Thyroid gland (tissue), 4 donors: ENCODE measurements around the gene LARGE2. TPM values are rescaled to one million over a fixed set of nuclear protein-coding genes. Genes with fewer than 3 reads are reported as not detected.
"Not testable (repeated sequence)": the region's sequence is repeated elsewhere in the genome, so short reads cannot be mapped to it uniquely, and the experiment has no call there.

Source experiments
- DNase-seq, 2 donors: peaks; one replicate each; pipeline ENCODE4 v3.0.0-alpha.2; 2019
- H3K27ac ChIP-seq, 3 donors: fragments of 200-600 bp; sonication (generic); 1 replicate in 2 of 3; 2 replicates in 1 of 3; pipeline ENCODE4 v1.5.1; 2016 to 2019; ENCODE audit warnings: mild to moderate bottlenecking in 1 of 3, moderate library complexity in 1 of 3
- H3K27me3 ChIP-seq: fragments of 200-600 bp; sonication (generic); one replicate; pipeline ENCODE4 v1.5.1; 2019
- H3K36me3 ChIP-seq, 2 donors: fragments of 200-600 bp; sonication (generic); one replicate each; pipeline ENCODE4 v1.5.1; 2016 to 2019
- H3K4me1 ChIP-seq, 2 donors: fragments of 200-600 bp; sonication (generic); one replicate each; pipeline ENCODE4 v1.5.1; 2017 to 2019
- H3K4me3 ChIP-seq, 3 donors: fragments of 200-600 bp; sonication (generic); replicated peaks in 1 of 3; 1 replicate in 2 of 3; 2 replicates in 1 of 3; pipeline ENCODE4 v1.5.1; 2016; ENCODE audit warnings: mild to moderate bottlenecking in 1 of 3
- H3K9me3 ChIP-seq: fragments of 200-600 bp; sonication (generic); one replicate; pipeline ENCODE4 v1.5.1; 2017
- CTCF ChIP-seq, 6 experiments: fragments of 200-600 bp in 3 of 6; fragments of 450-650 bp in 3 of 6; sonication (generic) in 3 of 6; IDR thresholded peaks; one replicate each; pipeline ENCODE4 v1.5.1; 2016 to 2019; ENCODE audit warnings: antibody characterized with exemption in 6 of 6, mild to moderate bottlenecking in 2 of 6, inconsistent platforms in 1 of 6, moderate library complexity in 1 of 6
- POLR2A ChIP-seq, 2 donors: fragments of 450-650 bp; IDR thresholded peaks; one replicate each; pipeline ENCODE4 v1.6.1; 2017; ENCODE audit warnings: antibody characterized with exemption in 2 of 2, mild to moderate bottlenecking in 2 of 2, moderate library complexity in 1 of 2
- WGBS, 2 donors: methylation state at CpG; one replicate each; pipeline ENCODE4 v1.1.5; 2017; 5-methylcytosine and 5-hydroxymethylcytosine counted together
- intact Hi-C: fragments of 100-400 bp; cut with DNase I; formaldehyde crosslinking; loops from one replicate; pipeline ENCODE4 v1.15.1; 2023
- total RNA-seq, 4 donors: library from RNA; depleted of rRNA; stranded (reverse); fragments of >200 nt; gene quantifications; one replicate each; pipeline ENCODE4 v1.2.3, GENCODE V29; 2016

The LARGE2 gene
- total RNA-seq, 4 donors from 2014 or later, result 11.2 to 19.0 (median 14.1) TPM

DNA sequence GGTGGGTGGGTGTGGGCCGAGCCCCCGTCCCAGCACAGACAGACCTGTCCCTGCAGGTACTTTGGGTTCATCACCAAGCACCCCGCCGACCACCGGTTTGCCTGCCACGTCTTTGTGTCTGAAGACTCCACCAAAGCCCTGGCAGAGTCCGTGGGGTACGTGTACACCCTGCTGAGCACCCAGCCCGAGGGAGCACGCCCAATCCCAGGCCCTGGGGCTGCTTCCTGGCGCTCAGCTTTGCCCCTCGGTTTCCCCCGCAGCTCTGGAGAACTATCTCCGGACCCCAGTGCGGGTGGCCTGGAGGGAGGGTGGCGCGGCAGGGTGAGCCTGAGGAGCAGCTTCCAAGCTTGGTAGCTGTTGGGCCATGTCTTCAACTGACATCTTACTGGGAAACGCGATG is 17.4 kb upstream of the LARGE2 start:
- intact Hi-C loops, result no loop called here
- no peak overlapping the region for H3K27ac ChIP-seq
- H3K27me3 ChIP-seq, result no peaks in the 10 kb centered on the region
- TF ChIP-seq POLR2A (IDR thresholded peaks at IDR 0.05) (no peak), CTCF (IDR thresholded peaks at IDR 0.05) (no peak)
- no peak for DNase-seq
- 91 to 98% methylated on average over 11 to 14 of the region's 19 CpGs for WGBS, 2 donors
- peaks cover 6% of the 10 kb centered on the region in 2 donors for H3K36me3 ChIP-seq
- H3K4me3 ChIP-seq, result no peak overlapping the region
- peaks cover 10 to 11% of the 10 kb centered on the region in 2 donors for H3K4me1 ChIP-seq
- H3K9me3 ChIP-seq, result no peaks in the 10 kb centered on the region

GRCh38 chr11:45905576-45905975 is 16.9 kb upstream of the LARGE2 start:
- intact Hi-C loops, H3K36me3 ChIP-seq, H3K9me3 ChIP-seq, H3K4me1 ChIP-seq, H3K4me3 ChIP-seq, DNase-seq, H3K27ac ChIP-seq, H3K27me3 ChIP-seq: not testable (repeated sequence)
- WGBS, 2 donors, result 76 to 80% methylated on average over 1 to 3 of the region's 6 CpGs

- intact Hi-C loops, result no loop called here
- Histone ChIP-seq H3K27me3 (no peaks in the 10 kb centered on the region), H3K4me1 (peaks cover under 1 to 2% of the 10 kb centered on the region in 2 donors), H3K27ac (no peak overlapping the region), H3K9me3 (no peaks in the 10 kb centered on the region), H3K36me3 (peaks cover 6 to 15% of the 10 kb centered on the region in 2 donors), H3K4me3 (no peak overlapping the region)
- no peak for DNase-seq
- 74 to 82% methylated on average over 14 to 17 of the region's 19 CpGs for WGBS, 2 donors
- no peak for TF ChIP-seq CTCF (IDR thresholded peaks at IDR 0.05)
- no peak for TF ChIP-seq POLR2A (IDR thresholded peaks at IDR 0.05)
These were observed 16.3 kb upstream of the LARGE2 start for GRCh38 chr11:45906096-45906682.

- H3K9me3 ChIP-seq, result no peaks in the 10 kb centered on the region
- no peak within 1 kb of the TSS for H3K4me3 ChIP-seq
- 72 to 73% methylated on average over 13 to 18 of the region's 18 CpGs for WGBS, 2 donors
- no peaks in the 10 kb centered on the region for H3K27me3 ChIP-seq
- H3K27ac ChIP-seq, result no peak within 1 kb of the TSS
- no peak for TF ChIP-seq CTCF (IDR thresholded peaks at IDR 0.05)
- TF ChIP-seq POLR2A (IDR thresholded peaks at IDR 0.05), result no peak
- intact Hi-C loops, result no loop called here
- H3K36me3 ChIP-seq, result peaks cover 6 to 23% of the 10 kb centered on the region in 2 donors
- no peak for DNase-seq
- no peaks in the 10 kb centered on the region for H3K4me1 ChIP-seq
These were observed 15.4 kb upstream of the LARGE2 start, which contains the start of gene FREY1 for GRCh38 chr11:45906965-45907611. Gene FREY1 (minus strand): TSS chr11:45907271. CDS start chr11:45907245, 26 bp downstream.

DNA sequence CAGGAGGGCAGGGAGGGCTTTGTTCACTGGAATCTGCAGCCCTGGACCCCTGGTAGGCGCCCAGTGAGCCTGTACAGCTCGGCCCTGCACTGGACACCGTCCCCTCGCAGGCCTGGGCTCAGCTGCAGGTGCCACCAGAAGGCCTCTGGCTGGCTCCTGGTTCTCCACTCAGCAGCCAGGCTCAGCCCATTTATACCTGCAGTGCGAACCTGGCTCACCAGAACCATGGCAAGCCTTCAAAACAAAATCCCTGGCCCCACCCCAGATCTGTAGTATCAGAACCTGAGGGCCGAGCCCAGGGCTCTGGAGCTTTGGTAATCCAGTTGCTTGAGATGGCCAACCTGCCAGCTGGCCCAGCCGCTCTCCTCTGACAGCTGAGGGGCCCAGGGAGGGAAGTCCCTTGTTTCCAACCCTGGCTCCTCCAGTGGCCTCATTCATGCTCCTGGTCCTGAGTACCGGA is 14.5 kb upstream of the LARGE2 start:
- Histone ChIP-seq H3K4me1 (no peaks in the 10 kb centered on the region), H3K36me3 (peaks cover 8 to 23% of the 10 kb centered on the region in 2 donors), H3K27ac (no peak overlapping the region), H3K4me3 (no peak overlapping the region), H3K9me3 (no peaks in the 10 kb centered on the region), H3K27me3 (no peaks in the 10 kb centered on the region)
- no peak for DNase-seq
- TF ChIP-seq CTCF (IDR thresholded peaks at IDR 0.05), result no peak
- TF ChIP-seq POLR2A (IDR thresholded peaks at IDR 0.05), result no peak
- intact Hi-C loops, result no loop called here
- 50 to 88% methylated on average over 3 to 8 of the region's 8 CpGs for WGBS, 2 donors
